DOHH2 (cell line): ENCODE data around the gene ADGRE1.

Experiments used
- H3F3A ChIP-seq: fragments of 200-600 bp; sonication (generic), shearing (Covaris generic); 2 replicates; pipeline ENCODE4 v1.6.0; 2016; ENCODE audit warnings: antibody characterized with exemption, mild to moderate bottlenecking; ENCODE audit not compliant: control insufficient read depth, insufficient read depth
- H3K27ac ChIP-seq: fragments of 200-600 bp; sonication (generic); 2 replicates; pipeline ENCODE4 v1.5.1; 2014; ENCODE audit warnings: low read depth, mild to moderate bottlenecking, low read length, moderate library complexity
- H3K27me3 ChIP-seq: fragments of 200-600 bp; sonication (generic); 2 replicates; pipeline ENCODE4 v1.6.1; 2014; ENCODE audit warnings: mild to moderate bottlenecking, low read length, mixed read lengths; ENCODE audit not compliant: control insufficient read depth
- H3K36me3 ChIP-seq: fragments of 200-600 bp; sonication (generic); 2 replicates; pipeline ENCODE4 v1.6.1; 2014; ENCODE audit warnings: mild to moderate bottlenecking, low read length, moderate library complexity, mixed read lengths; ENCODE audit not compliant: control insufficient read depth
- H3K4me1 ChIP-seq: fragments of 200-600 bp; sonication (generic); 2 replicates; pipeline ENCODE4 v1.6.1; 2014; ENCODE audit warnings: mild to moderate bottlenecking, low read length, mixed read lengths; ENCODE audit not compliant: control insufficient read depth
- H3K4me2 ChIP-seq: fragments of 200-600 bp; sonication (generic); 2 replicates; pipeline ENCODE4 v1.6.0; 2014; ENCODE audit warnings: mild to moderate bottlenecking, low read length, moderate library complexity
- H3K4me3 ChIP-seq: fragments of 200-600 bp; sonication (generic); 2 replicates; pipeline ENCODE4 v1.5.1; 2014; ENCODE audit warnings: mild to moderate bottlenecking, low read length, mixed read lengths
- H3K79me2 ChIP-seq: fragments of 200-600 bp; sonication (generic); 2 replicates; pipeline ENCODE4 v1.6.1; 2014; ENCODE audit warnings: mild to moderate bottlenecking, low read length, mixed read lengths; ENCODE audit not compliant: control insufficient read depth
- H3K9me2 ChIP-seq: fragments of 200-600 bp; sonication (generic); replicated peaks from 2 replicates; pipeline ENCODE4 v1.6.1; 2014; ENCODE audit warnings: mild to moderate bottlenecking, low read length, mixed read lengths; ENCODE audit not compliant: control insufficient read depth
- H3K9me3 ChIP-seq: fragments of 200-600 bp; sonication (generic); 2 replicates; pipeline ENCODE4 v1.6.1; 2014; ENCODE audit warnings: antibody characterized with exemption, low read length, mixed read lengths; ENCODE audit not compliant: control insufficient read depth, insufficient read depth
- H4K20me1 ChIP-seq: fragments of 200-600 bp; sonication (generic); 2 replicates; pipeline ENCODE4 v1.6.0; 2014; ENCODE audit warnings: low read depth, mild to moderate bottlenecking, antibody characterized with exemption, low read length, moderate library complexity; ENCODE audit not compliant: control insufficient read depth, insufficient read depth
- EZH2phosphoT487 ChIP-seq: fragments of 200-600 bp; sonication (generic); IDR thresholded peaks from 2 replicates; pipeline ENCODE4 v1.6.1; 2017; ENCODE audit warnings: borderline replicate concordance, mild to moderate bottlenecking, antibody characterized with exemption, low read length, moderate library complexity, mixed read lengths
- TF ChIP-seq, protein P1 (sequence below): fragments of 200-600 bp; sonication (generic); IDR thresholded peaks from one replicate; pipeline ENCODE4 v1.5.1; 2014; ENCODE audit warnings: antibody characterized with exemption, mild to moderate bottlenecking, low read depth, low read length; ENCODE audit not compliant: poor library complexity, severe bottlenecking

The ADGRE1 gene

DNA sequence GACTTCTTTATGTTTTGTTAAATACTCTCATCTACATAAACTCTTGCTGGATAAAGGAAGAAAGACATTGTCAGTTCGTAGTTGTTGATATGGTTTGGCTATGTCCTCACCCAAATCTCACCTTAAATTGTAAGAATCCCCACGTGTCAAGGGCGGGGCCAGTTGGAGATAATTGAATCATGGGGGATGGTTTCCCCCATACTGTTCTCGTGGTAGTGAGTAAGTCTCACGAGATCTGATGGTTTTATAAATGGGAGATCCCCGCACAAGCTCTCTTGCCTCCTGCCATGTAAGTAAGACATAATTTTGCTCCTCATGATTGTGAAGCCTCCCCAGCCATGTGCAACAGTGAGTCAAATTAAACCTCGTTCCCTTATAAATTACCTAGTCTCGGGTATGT lies 3.6 kb downstream of the ADGRE1 start:
- Histone ChIP-seq H3K79me2 (no peaks in the 10 kb centered on the region), H3K27me3 (peaks cover 37% of the 10 kb centered on the region), H3K9me3 (no peaks in the 10 kb centered on the region), H3K27ac (no peak overlapping the region), H3K9me2 (no peaks in the 10 kb centered on the region), H3K4me3 (no peak overlapping the region), H3K4me1 (peaks cover 13% of the 10 kb centered on the region), H3F3A (no peaks in the 10 kb centered on the region), H3K36me3 (no peaks in the 10 kb centered on the region), H4K20me1 (no peaks in the 10 kb centered on the region), H3K4me2 (no peak overlapping the region)
- TF ChIP-seq, protein P1, sequence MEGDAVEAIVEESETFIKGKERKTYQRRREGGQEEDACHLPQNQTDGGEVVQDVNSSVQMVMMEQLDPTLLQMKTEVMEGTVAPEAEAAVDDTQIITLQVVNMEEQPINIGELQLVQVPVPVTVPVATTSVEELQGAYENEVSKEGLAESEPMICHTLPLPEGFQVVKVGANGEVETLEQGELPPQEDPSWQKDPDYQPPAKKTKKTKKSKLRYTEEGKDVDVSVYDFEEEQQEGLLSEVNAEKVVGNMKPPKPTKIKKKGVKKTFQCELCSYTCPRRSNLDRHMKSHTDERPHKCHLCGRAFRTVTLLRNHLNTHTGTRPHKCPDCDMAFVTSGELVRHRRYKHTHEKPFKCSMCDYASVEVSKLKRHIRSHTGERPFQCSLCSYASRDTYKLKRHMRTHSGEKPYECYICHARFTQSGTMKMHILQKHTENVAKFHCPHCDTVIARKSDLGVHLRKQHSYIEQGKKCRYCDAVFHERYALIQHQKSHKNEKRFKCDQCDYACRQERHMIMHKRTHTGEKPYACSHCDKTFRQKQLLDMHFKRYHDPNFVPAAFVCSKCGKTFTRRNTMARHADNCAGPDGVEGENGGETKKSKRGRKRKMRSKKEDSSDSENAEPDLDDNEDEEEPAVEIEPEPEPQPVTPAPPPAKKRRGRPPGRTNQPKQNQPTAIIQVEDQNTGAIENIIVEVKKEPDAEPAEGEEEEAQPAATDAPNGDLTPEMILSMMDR = no peak
- TF ChIP-seq EZH2phosphoT487 = no peak

DNA sequence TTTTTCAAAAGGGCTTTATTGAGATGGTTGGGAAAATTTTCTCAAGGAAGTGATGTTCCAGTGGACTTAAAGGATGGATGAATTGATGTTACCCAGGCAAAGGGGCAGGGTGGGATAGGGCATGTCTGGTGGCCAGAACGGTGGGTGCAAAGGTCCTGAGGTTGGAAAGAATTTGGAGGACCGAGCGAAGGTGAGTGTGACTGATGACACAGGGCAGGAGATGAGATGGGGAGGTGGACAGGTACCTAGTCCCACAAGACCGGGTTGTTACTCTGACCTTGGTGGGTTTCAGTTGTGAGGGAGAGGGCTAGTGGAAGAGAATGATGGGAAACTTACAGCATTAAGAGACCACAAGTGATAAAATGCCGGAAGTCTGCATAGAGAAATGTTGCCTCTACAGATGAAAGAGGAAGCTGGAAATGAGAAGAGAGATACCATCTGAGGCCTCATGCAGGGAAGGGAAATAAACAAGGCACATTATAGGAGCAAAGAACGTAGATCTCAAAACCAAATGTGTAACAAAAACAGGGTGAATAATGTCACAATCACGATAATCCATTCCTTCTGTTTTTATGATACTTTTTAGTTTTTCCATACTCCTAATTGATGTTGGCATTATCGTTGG lies 4.5 kb downstream of the ADGRE1 start:
- TF ChIP-seq EZH2phosphoT487 = no peak
- TF ChIP-seq, protein P1 = no peak
- Histone ChIP-seq H3K4me3 (peak overlapping the region; percentile 28; the same call in 1 of the 2 replicates), H3K4me2 (peak overlapping the region; percentile 54), H4K20me1 (no peaks in the 10 kb centered on the region), H3K79me2 (no peaks in the 10 kb centered on the region), H3F3A (no peaks in the 10 kb centered on the region), H3K27me3 (peaks cover 34% of the 10 kb centered on the region), H3K9me2 (no peaks in the 10 kb centered on the region), H3K9me3 (no peaks in the 10 kb centered on the region), H3K27ac (no peak overlapping the region), H3K4me1 (peaks cover 13% of the 10 kb centered on the region), H3K36me3 (no peaks in the 10 kb centered on the region)

DNA sequence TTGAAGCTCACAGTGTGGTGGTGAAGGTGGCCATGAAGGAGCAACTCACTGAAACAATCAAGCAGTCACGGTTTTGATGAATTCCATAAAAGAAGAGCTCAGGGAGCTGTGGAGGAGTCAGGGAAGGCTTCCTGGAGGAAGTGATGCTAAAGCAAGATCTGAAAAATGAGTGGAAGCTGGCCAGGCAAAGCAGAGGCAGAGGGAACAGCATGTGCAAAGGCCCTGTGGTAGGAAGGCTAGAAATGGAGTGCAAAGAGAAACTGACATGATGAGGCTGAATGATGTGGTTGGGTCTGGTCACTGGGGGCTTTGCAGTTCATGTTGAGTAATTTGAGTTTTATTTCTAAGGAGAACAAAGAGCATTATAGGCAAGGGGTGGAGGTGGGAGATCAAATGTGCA lies 6.9 kb downstream of the ADGRE1 start:
- Histone ChIP-seq H3K4me3 (no peak overlapping the region), H3K27me3 (peaks cover 14% of the 10 kb centered on the region), H3K4me1 (peaks cover 13% of the 10 kb centered on the region), H3K4me2 (no peak overlapping the region), H3K9me3 (no peaks in the 10 kb centered on the region), H4K20me1 (no peaks in the 10 kb centered on the region), H3F3A (no peaks in the 10 kb centered on the region), H3K36me3 (no peaks in the 10 kb centered on the region), H3K79me2 (no peaks in the 10 kb centered on the region), H3K27ac (no peak overlapping the region), H3K9me2 (no peaks in the 10 kb centered on the region)
- TF ChIP-seq, protein P1 = no peak
- TF ChIP-seq EZH2phosphoT487 = no peak
